ENCODE measurements around the gene GPR162. TPM values are rescaled to one million over a fixed set of nuclear protein-coding genes. Genes with fewer than 3 reads are reported as not detected.

The GPR162 gene
- total RNA-seq, 1 donor from 2014 or later: 9.4 TPM

GRCh38 chr12:6807170-6807569, 14.5 kb upstream of the GPR162 start:
- Histone ChIP-seq H3K4me3 (no peak overlapping the region), H3K4me1 (no peaks in the 10 kb centered on the region), H3K36me3 (no peaks in the 10 kb centered on the region), H3K27me3 (no peaks in the 10 kb centered on the region), H3K27ac (no peak overlapping the region), H3K9me3 (no peaks in the 10 kb centered on the region)
- TF ChIP-seq, protein P1, sequence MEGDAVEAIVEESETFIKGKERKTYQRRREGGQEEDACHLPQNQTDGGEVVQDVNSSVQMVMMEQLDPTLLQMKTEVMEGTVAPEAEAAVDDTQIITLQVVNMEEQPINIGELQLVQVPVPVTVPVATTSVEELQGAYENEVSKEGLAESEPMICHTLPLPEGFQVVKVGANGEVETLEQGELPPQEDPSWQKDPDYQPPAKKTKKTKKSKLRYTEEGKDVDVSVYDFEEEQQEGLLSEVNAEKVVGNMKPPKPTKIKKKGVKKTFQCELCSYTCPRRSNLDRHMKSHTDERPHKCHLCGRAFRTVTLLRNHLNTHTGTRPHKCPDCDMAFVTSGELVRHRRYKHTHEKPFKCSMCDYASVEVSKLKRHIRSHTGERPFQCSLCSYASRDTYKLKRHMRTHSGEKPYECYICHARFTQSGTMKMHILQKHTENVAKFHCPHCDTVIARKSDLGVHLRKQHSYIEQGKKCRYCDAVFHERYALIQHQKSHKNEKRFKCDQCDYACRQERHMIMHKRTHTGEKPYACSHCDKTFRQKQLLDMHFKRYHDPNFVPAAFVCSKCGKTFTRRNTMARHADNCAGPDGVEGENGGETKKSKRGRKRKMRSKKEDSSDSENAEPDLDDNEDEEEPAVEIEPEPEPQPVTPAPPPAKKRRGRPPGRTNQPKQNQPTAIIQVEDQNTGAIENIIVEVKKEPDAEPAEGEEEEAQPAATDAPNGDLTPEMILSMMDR (IDR thresholded peaks at IDR 0.05): no peak
- intact Hi-C loops (cut with DNase I): no loop called here
- DNase-seq (ENCODE audit: low spot score in 2 of 2): no peak

DNA sequence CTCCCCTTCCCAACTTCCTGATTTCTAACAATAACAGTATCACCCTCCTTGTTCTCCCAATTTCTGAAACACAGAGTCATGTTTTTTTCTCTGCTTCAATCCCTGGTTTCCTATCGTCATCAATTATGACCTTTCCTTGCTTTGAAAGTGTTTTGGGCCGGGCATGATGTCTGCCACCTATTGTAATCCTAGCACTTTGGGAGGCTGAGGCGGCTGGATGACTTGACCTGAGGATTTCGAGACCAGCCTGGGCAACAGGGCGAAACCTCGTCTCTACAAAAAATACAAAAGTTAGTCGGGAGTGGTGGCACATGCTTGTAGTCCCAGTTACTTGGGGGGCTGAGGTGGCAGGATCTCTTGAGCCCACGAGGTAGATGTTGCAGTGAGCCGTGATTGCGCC, 12.6 kb upstream of the GPR162 start:
- Histone ChIP-seq H3K36me3 (no peaks in the 10 kb centered on the region), H3K4me1 (no peaks in the 10 kb centered on the region), H3K9me3 (no peaks in the 10 kb centered on the region), H3K4me3 (no peak overlapping the region), H3K27me3 (no peaks in the 10 kb centered on the region), H3K27ac (no peak overlapping the region)
- DNase-seq (ENCODE audit: low spot score in 2 of 2): no peak
- intact Hi-C loops (cut with DNase I): no loop called here
- TF ChIP-seq, protein P1 (IDR thresholded peaks at IDR 0.05): no peak

GRCh38 chr12:6810758-6811157, 10.9 kb upstream of the GPR162 start:
- intact Hi-C loops (cut with DNase I): no loop called here
- H3K36me3 ChIP-seq: no peaks in the 10 kb centered on the region
- no peaks in the 10 kb centered on the region for H3K4me1 ChIP-seq
- DNase-seq (ENCODE audit: low spot score in 2 of 2): no peak
- H3K27me3 ChIP-seq: no peaks in the 10 kb centered on the region
- H3K4me3 ChIP-seq: no peak overlapping the region
- no peaks in the 10 kb centered on the region for H3K9me3 ChIP-seq
- no peak overlapping the region for H3K27ac ChIP-seq
- TF ChIP-seq, protein P1 (IDR thresholded peaks at IDR 0.05): no peak

DNA sequence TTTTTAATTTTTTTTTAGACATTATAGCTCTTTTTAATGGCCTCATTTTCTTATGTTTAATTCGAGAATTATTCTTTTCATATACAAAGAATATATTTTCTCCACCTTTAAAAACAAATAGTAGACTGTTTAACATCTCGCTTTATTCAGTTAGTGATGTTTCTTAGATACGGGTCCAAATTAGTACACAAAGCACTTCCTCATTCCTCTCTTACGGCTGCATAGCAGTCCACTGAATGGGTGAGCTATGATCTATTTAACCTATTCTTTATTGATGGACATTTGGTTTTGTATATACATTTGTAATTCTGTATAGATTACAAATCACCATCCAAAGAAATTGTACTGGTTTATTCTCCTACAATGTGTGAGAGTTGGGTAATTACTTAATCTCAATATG, 8.3 kb upstream of the GPR162 start:
- H3K4me3 ChIP-seq: no peak overlapping the region
- DNase-seq (ENCODE audit: low spot score in 2 of 2): no peak
- H3K36me3 ChIP-seq: no peaks in the 10 kb centered on the region
- no peaks in the 10 kb centered on the region for H3K27me3 ChIP-seq
- no peaks in the 10 kb centered on the region for H3K4me1 ChIP-seq
- intact Hi-C loops (cut with DNase I): no loop called here
- H3K27ac ChIP-seq: no peak overlapping the region
- H3K9me3 ChIP-seq: no peaks in the 10 kb centered on the region
- TF ChIP-seq, protein P1 (IDR thresholded peaks at IDR 0.05): no peak

- no peak for DNase-seq (ENCODE audit: low spot score in 2 of 2)
- intact Hi-C loops (cut with DNase I): no loop called here
- Histone ChIP-seq H3K4me1 (no peaks in the 10 kb centered on the region), H3K36me3 (no peaks in the 10 kb centered on the region), H3K4me3 (no peak overlapping the region), H3K27me3 (no peaks in the 10 kb centered on the region), H3K27ac (no peak overlapping the region), H3K9me3 (no peaks in the 10 kb centered on the region)
- TF ChIP-seq, protein P1 (IDR thresholded peaks at IDR 0.05): no peak
Measured at GRCh38 chr12:6816598-6816997, 5.0 kb upstream of the GPR162 start.

- no peaks in the 10 kb centered on the region for H3K9me3 ChIP-seq
- intact Hi-C loops (cut with DNase I): no loop called here
- no peaks in the 10 kb centered on the region for H3K27me3 ChIP-seq
- TF ChIP-seq, protein P1 (IDR thresholded peaks at IDR 0.05): no peak
- DNase-seq (ENCODE audit: low spot score in 2 of 2): no peak
- H3K36me3 ChIP-seq: no peaks in the 10 kb centered on the region
- H3K27ac ChIP-seq: no peak overlapping the region
- H3K4me3 ChIP-seq: no peak overlapping the region
- peaks cover 1 to 4% of the 10 kb centered on the region in 2 donors for H3K4me1 ChIP-seq
Measured at GRCh38 chr12:6817098-6817497, 4.5 kb upstream of the GPR162 start.

All from ascending aorta (tissue), 2 donors.